ENCODE results near the gene TRAF7. TPM values are rescaled to one million over a fixed set of nuclear protein-coding genes. Genes with fewer than 3 reads are reported as not detected.

TRAF7 gene
- total and polyA plus RNA-seq, 2 donors (not counting 1 experiment from before 2014, with no cell fraction given), result 46.1 to 50.9 TPM

DNA sequence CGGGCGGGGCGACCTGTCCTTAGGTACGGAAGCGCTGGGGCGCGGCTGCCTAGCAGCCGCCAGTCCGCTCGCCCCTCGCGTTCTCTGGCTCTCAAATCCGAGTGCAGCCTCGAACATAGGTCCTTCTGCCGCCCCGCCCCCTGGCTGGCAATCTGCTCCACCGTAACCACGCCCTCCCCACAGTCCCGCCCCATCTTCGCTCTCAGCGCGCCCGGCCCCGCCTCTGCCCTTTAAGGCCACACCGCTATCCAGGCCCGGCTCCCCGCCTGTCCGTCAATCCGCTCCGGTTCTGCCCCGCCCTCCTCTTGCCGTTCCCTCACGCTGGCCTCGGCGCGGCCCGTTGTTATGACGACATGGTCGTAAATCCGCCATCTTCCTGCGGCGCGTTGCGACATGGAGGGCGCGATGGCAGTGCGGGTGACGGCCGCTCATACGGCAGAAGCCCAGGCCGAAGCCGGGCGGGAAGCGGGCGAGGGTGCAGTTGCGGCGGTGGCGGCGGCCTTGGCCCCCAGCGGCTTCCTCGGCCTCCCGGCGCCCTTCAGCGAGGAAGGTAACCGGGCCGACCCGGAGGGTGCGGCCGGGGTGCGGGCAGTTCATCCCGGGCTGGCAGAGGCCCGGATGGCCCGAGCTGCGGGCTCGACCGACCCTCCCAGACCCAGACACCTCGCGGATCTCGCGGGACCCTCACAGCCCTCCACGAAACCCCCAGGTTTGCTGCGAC is 67.8 kb downstream of the TRAF7 start, which contains the start of gene E4F1:
E4F1 (plus strand) TSS at position 371 of the 721 bp plus-strand sequence; CDS start at position 394, 23 bp downstream.
- H3K9ac ChIP-seq (ENCODE audit: low read length), result peak within 1 kb of the TSS; percentile 85
- peaks cover 0 to 2% (median 0%) of the 10 kb centered on the region in 3 donors for H3K9me3 ChIP-seq (ENCODE audit: control extremely low read depth in 1 of 3, control insufficient read depth in 2 of 3, insufficient read depth in 1 of 3, low read length in 2 of 3)
- peak; percentile 99 for ATAC-seq (ENCODE audit: low read depth)
- peak within 1 kb of the TSS; percentile 47 to 85 for H3K27ac ChIP-seq (ENCODE audit: low read length in 2 of 2)
- TF ChIP-seq, protein P1, sequence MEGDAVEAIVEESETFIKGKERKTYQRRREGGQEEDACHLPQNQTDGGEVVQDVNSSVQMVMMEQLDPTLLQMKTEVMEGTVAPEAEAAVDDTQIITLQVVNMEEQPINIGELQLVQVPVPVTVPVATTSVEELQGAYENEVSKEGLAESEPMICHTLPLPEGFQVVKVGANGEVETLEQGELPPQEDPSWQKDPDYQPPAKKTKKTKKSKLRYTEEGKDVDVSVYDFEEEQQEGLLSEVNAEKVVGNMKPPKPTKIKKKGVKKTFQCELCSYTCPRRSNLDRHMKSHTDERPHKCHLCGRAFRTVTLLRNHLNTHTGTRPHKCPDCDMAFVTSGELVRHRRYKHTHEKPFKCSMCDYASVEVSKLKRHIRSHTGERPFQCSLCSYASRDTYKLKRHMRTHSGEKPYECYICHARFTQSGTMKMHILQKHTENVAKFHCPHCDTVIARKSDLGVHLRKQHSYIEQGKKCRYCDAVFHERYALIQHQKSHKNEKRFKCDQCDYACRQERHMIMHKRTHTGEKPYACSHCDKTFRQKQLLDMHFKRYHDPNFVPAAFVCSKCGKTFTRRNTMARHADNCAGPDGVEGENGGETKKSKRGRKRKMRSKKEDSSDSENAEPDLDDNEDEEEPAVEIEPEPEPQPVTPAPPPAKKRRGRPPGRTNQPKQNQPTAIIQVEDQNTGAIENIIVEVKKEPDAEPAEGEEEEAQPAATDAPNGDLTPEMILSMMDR (IDR thresholded peaks at IDR 0.05), result no peak
- no peak for TF ChIP-seq EZH2 (IDR thresholded peaks at IDR 0.05; ENCODE audit: borderline replicate concordance, insufficient read depth, low read depth, low read length, poor library complexity, severe bottlenecking)
- H3K4me1 ChIP-seq (ENCODE audit: control insufficient read depth in 2 of 2, insufficient read depth in 2 of 2, low read length in 2 of 2), result peaks cover 6 to 16% of the 10 kb centered on the region in 2 donors
- H3K4me2 ChIP-seq (replicated peaks; ENCODE audit: low read depth, low read length, poor library complexity, severe bottlenecking), result peak within 1 kb of the TSS; percentile 95
- peak within 1 kb of the TSS; percentile 86 for H3K4me3 Mint-ChIP-seq
- intact Hi-C loops (cut with micrococcal nuclease), result loop anchor here (1.0 to 2.0 kb wide), 6 partner anchors 8 to 200 kb away; partner anchors contain the start of genes ECI1, MLST8, RNPS1 and TRAF7
- POLR2A ChIA-PET, result interaction anchor here (1.5 kb wide), 1 partner anchor 28 kb away, joined by 4 read pairs; the partner anchor contains the start of gene ECI1
- H3K9me3 Mint-ChIP-seq (ENCODE audit: insufficient read depth), result no peaks in the 10 kb centered on the region
- WGBS (ENCODE audit: insufficient coverage), result under 1% methylated on average over 82 of the region's 82 CpGs
- H4K20me1 ChIP-seq (ENCODE audit: control insufficient read depth, insufficient read depth, low read length, poor library complexity, severe bottlenecking), result peaks cover 13% of the 10 kb centered on the region
- peak within 1 kb of the TSS; percentile 51 to 92 (median 82) for H3K4me3 ChIP-seq (ENCODE audit: control extremely low read depth in 1 of 5, extremely low read depth in 1 of 5, insufficient read depth in 1 of 5, low read depth in 2 of 5, low read length in 4 of 5)
- peak; percentile 100 for DNase-seq
- peaks cover 0 to 4% of the 10 kb centered on the region in 2 experiments for H3K36me3 ChIP-seq (replicated peaks in 1 of 2; ENCODE audit: control extremely low read depth in 1 of 2, control insufficient read depth in 1 of 2, extremely low read depth in 1 of 2, insufficient read depth in 2 of 2, low read length in 1 of 2)
- no peaks in the 10 kb centered on the region for H3K27me3 ChIP-seq (replicated peaks in 1 of 4; ENCODE audit: control extremely low read depth in 1 of 4, control insufficient read depth in 3 of 4, insufficient read depth in 4 of 4, low read length in 3 of 4)
- H3K27me3 Mint-ChIP-seq, result no peaks in the 10 kb centered on the region
- peaks cover 25% of the 10 kb centered on the region for H3K4me1 Mint-ChIP-seq
- peaks cover 42% of the 10 kb centered on the region for H3K79me2 ChIP-seq (ENCODE audit: control insufficient read depth, insufficient read depth, low read length)
- H2AFZ ChIP-seq (ENCODE audit: insufficient read depth, low read depth, low read length, poor library complexity, severe bottlenecking), result peak within 1 kb of the TSS; percentile 97
- CTCF ChIA-PET, result interaction anchor here (1.0 kb wide), 2 partner anchors 28 to 68 kb away, joined by 3 read pairs; partner anchors contain the start of gene TRAF7
- peak within 1 kb of the TSS; percentile 86 for H3K27ac Mint-ChIP-seq
